SU-DHL-6 (cell line): ENCODE measurements around the gene ACTN4.

ENCODE experiments used
- H2AFZ ChIP-seq: fragments of 200-600 bp; sonication (generic); 2 replicates; pipeline ENCODE4 v1.6.1; 2014; ENCODE audit warnings: low read depth, mild to moderate bottlenecking, moderate library complexity, mixed read lengths, antibody characterized with exemption, low read length; ENCODE audit not compliant: severe bottlenecking
- H3F3A ChIP-seq: fragments of 200-600 bp; shearing (Covaris generic); 2 replicates; pipeline ENCODE4 v1.6.0; 2016; ENCODE audit warnings: antibody characterized with exemption, mild to moderate bottlenecking; ENCODE audit not compliant: insufficient read depth
- H3K27ac ChIP-seq: fragments of 200-600 bp; sonication (generic); 2 replicates; pipeline ENCODE4 v1.5.1; 2016; ENCODE audit warnings: low read depth, mild to moderate bottlenecking, low read length, moderate library complexity, mixed read lengths
- H3K27me3 ChIP-seq: fragments of 200-600 bp; sonication (generic), shearing (Covaris generic); 2 replicates; pipeline ENCODE4 v1.6.0; 2014; ENCODE audit warnings: mild to moderate bottlenecking, low read length
- H3K36me3 ChIP-seq: fragments of 200-600 bp; sonication (generic); 2 replicates; pipeline ENCODE4 v1.6.1; 2014; ENCODE audit warnings: mild to moderate bottlenecking, low read length, mixed read lengths
- H3K4me2 ChIP-seq: fragments of 300-600, 200-600 bp; shearing (Covaris generic), sonication (generic); 2 replicates; pipeline ENCODE4 v1.6.0; 2014; ENCODE audit warnings: low read length, low read depth, mild to moderate bottlenecking; ENCODE audit not compliant: poor library complexity, severe bottlenecking
- H3K4me3 ChIP-seq: fragments of 200-600 bp; sonication (generic); 2 replicates; pipeline ENCODE4 v1.5.1; 2014; ENCODE audit warnings: antibody characterized with exemption, low read length, mild to moderate bottlenecking, mixed read lengths; ENCODE audit not compliant: insufficient read depth, poor library complexity, severe bottlenecking
- H3K79me2 ChIP-seq: fragments of 200-600 bp; sonication (generic); 2 replicates; pipeline ENCODE4 v1.6.1; 2014; ENCODE audit warnings: mild to moderate bottlenecking, low read length, moderate library complexity; ENCODE audit not compliant: insufficient read depth
- H3K9ac ChIP-seq: fragments of 200-600 bp; sonication (generic); 2 replicates; pipeline ENCODE4 v1.7.0; 2014; ENCODE audit warnings: mild to moderate bottlenecking, low read length
- H3K9me2 ChIP-seq: fragments of 200-600 bp; sonication (generic); replicated peaks from 2 replicates; pipeline ENCODE4 v1.6.1; 2014; ENCODE audit warnings: low read length; ENCODE audit not compliant: insufficient read depth
- H3K9me3 ChIP-seq: fragments of 200-600 bp; sonication (generic); 2 replicates; pipeline ENCODE4 v1.6.1; 2014; ENCODE audit warnings: low read length, mixed read lengths; ENCODE audit not compliant: insufficient read depth
- H4K20me1 ChIP-seq: fragments of 200-600 bp; sonication (generic); 2 replicates; pipeline ENCODE4 v1.6.1; 2014; ENCODE audit warnings: low read depth, mild to moderate bottlenecking, antibody characterized with exemption, low read length, moderate library complexity, mixed read lengths
- EZH2phosphoT487 ChIP-seq: fragments of 200-600 bp; sonication (generic), shearing (Covaris generic); conservative IDR thresholded peaks from 2 replicates; pipeline ENCODE4 v1.6.1; 2018; ENCODE audit warnings: mild to moderate bottlenecking, antibody characterized with exemption, low read length, moderate library complexity, mixed read lengths
- TF ChIP-seq, protein P1 (sequence below): fragments of 200-600 bp; sonication (generic); IDR thresholded peaks from one replicate; pipeline ENCODE4 v1.5.1; 2017; ENCODE audit warnings: antibody characterized with exemption, mild to moderate bottlenecking, low read length, moderate library complexity; ENCODE audit not compliant: insufficient read depth, poor library complexity, severe bottlenecking

ACTN4 gene

DNA sequence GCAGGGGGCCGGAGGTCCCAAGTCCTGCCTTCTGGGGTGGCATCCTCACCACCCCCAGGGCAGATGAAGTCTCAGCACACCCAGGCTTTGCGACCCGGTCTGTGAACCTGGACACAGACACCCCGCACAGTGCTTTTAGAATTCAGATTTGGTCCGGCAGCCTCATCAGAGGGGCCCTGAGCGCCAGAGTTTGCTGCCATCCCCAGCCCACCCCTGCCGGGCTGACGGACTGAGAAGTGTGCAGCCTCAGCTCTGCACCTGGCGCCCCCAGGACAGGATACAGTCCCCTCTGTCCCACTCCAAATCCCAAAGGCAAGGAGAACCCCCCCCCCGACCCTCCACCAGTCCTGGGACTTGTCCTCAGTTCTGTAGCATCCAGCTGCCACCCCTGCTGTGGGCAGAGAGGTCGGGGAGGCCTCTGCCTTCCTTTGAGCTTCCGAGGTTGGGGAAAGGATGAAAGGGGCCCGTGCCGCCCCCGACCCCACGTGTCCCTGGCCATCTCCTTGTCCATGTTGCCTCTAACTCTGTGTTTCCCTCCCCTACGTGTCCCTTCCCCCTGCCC lies 79.9 kb downstream of the ACTN4 start:
- Histone ChIP-seq H3K4me2 (no peak overlapping the region), H3K27me3 (no peaks in the 10 kb centered on the region), H3K36me3 (0 out of 2 replicates have a peak, but pooled peaks cover 3% of the 10 kb centered on the region), H3K9me2 (no peaks in the 10 kb centered on the region), H4K20me1 (no peaks in the 10 kb centered on the region), H2AFZ (no peak overlapping the region), H3K9ac (no peak overlapping the region), H3K9me3 (no peaks in the 10 kb centered on the region), H3F3A (no peaks in the 10 kb centered on the region; the same call in 1 of the 2 replicates), H3K79me2 (no peaks in the 10 kb centered on the region), H3K27ac (no peak overlapping the region), H3K4me3 (no peak overlapping the region)
- no peak for TF ChIP-seq EZH2phosphoT487
- TF ChIP-seq, protein P1, sequence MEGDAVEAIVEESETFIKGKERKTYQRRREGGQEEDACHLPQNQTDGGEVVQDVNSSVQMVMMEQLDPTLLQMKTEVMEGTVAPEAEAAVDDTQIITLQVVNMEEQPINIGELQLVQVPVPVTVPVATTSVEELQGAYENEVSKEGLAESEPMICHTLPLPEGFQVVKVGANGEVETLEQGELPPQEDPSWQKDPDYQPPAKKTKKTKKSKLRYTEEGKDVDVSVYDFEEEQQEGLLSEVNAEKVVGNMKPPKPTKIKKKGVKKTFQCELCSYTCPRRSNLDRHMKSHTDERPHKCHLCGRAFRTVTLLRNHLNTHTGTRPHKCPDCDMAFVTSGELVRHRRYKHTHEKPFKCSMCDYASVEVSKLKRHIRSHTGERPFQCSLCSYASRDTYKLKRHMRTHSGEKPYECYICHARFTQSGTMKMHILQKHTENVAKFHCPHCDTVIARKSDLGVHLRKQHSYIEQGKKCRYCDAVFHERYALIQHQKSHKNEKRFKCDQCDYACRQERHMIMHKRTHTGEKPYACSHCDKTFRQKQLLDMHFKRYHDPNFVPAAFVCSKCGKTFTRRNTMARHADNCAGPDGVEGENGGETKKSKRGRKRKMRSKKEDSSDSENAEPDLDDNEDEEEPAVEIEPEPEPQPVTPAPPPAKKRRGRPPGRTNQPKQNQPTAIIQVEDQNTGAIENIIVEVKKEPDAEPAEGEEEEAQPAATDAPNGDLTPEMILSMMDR = no peak

DNA sequence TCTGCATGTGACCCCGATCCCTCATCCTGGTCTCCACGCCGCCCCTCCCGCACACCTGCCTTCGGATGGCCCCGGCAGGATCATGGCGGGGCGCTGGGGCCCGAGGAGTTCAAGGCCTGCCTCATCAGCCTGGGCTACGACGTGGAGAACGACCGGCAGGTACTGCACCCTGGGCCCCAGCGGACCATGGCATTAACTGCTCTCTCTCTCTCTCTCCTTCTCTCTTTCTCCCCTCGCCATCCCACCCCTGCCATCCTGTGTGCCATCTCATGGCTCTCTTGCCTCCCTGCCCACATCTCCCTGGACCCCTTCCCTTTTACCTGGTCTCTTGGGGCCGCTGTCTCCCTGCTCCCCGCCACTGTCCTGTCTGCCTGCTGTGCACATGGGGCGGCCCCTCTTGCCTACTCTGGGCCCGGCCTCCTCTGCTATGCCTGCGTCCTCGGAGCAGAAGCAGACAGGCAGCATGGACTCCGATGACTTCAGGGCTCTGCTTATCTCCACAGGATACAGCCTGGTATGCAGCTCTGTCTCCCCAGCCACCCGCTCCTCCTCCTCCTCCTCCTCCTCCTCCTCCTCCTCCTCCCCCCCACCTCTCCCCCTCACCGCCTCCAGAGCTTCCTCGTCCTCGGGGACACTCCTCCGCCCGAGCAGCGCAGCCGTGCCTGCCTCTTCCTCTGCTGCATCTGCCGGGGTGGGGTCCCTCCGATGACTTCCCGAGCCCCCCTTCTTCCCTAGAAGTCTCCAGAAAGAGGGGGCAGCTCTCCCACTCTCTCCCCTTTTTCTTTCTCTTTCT lies 80.6 kb downstream of the ACTN4 start:
- H2AFZ ChIP-seq = no peak overlapping the region
- no peak overlapping the region for H3K9ac ChIP-seq
- no peaks in the 10 kb centered on the region for H3K27me3 ChIP-seq
- H3K4me2 ChIP-seq = no peak overlapping the region
- TF ChIP-seq, protein P1 = no peak
- no peak for TF ChIP-seq EZH2phosphoT487
- no peak overlapping the region for H3K4me3 ChIP-seq
- H3K79me2 ChIP-seq = no peaks in the 10 kb centered on the region
- H3K36me3 ChIP-seq = 0 out of 2 replicates have a peak, but pooled peaks cover 3% of the 10 kb centered on the region
- no peaks in the 10 kb centered on the region for H3K9me2 ChIP-seq
- no peaks in the 10 kb centered on the region; the same call in 1 of the 2 replicates for H3F3A ChIP-seq
- H3K27ac ChIP-seq = no peak overlapping the region
- no peaks in the 10 kb centered on the region for H4K20me1 ChIP-seq
- no peaks in the 10 kb centered on the region for H3K9me3 ChIP-seq

DNA sequence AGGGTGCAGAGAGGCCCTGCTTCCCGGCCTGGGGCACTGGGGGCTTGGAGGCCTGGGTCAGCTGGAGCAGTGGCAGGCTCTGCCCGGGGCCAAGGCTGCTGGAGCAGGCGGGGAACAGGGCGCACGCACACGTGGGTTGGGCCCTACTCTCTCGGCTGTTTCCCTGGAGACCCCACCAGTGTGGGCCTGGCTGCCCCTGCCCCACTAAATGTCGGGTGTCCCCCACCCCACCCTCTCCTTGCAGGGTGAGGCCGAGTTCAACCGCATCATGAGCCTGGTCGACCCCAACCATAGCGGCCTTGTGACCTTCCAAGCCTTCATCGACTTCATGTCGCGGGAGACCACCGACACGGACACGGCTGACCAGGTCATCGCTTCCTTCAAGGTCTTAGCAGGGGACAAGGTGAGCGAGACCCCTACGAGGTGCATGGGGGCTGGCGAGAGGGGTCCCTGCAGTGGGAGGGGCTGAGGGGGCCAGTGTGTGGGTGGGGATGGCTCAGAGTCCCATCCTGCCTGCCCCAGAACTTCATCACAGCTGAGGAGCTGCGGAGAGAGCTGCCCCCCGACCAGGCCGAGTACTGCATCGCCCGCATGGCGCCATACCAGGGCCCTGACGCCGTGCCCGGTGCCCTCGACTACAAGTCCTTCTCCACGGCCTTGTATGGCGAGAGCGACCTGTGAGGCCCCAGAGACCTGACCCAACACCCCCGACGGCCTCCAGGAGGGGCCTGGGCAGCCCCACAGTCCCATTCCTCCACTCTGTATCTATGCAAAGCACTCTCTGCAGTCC lies 81.5 kb downstream of the ACTN4 start:
- Histone ChIP-seq H3K9me3 (no peaks in the 10 kb centered on the region), H3K9ac (no peak overlapping the region), H3F3A (no peaks in the 10 kb centered on the region; the same call in 1 of the 2 replicates), H4K20me1 (no peaks in the 10 kb centered on the region), H3K4me2 (no peak overlapping the region), H2AFZ (no peak overlapping the region), H3K27ac (no peak overlapping the region), H3K79me2 (no peaks in the 10 kb centered on the region), H3K27me3 (no peaks in the 10 kb centered on the region), H3K36me3 (0 out of 2 replicates have a peak, but pooled peaks cover 3% of the 10 kb centered on the region), H3K4me3 (no peak overlapping the region), H3K9me2 (no peaks in the 10 kb centered on the region)
- TF ChIP-seq, protein P1 = no peak
- no peak for TF ChIP-seq EZH2phosphoT487
